Fibroblast of skin of left quadriceps (primary cell): Measurements from ENCODE around the gene DPP6.
"Not testable (repeated sequence)": the region's sequence is repeated elsewhere in the genome, so short reads cannot be mapped to it uniquely, and the experiment has no call there.

Experiments
- DNase-seq, 2 experiments: peaks; one replicate each; pipeline ENCODE4 v3.0.0-alpha.2; 2013; ENCODE audit warnings: low read depth in 2 of 2

Gene DPP6

GRCh38 chr7:154656618-154657017 lies 604.4 kb downstream of the DPP6 start:
- no peak for DNase-seq

GRCh38 chr7:154666768-154667167 lies 614.6 kb downstream of the DPP6 start:
- DNase-seq = no peak

DNA sequence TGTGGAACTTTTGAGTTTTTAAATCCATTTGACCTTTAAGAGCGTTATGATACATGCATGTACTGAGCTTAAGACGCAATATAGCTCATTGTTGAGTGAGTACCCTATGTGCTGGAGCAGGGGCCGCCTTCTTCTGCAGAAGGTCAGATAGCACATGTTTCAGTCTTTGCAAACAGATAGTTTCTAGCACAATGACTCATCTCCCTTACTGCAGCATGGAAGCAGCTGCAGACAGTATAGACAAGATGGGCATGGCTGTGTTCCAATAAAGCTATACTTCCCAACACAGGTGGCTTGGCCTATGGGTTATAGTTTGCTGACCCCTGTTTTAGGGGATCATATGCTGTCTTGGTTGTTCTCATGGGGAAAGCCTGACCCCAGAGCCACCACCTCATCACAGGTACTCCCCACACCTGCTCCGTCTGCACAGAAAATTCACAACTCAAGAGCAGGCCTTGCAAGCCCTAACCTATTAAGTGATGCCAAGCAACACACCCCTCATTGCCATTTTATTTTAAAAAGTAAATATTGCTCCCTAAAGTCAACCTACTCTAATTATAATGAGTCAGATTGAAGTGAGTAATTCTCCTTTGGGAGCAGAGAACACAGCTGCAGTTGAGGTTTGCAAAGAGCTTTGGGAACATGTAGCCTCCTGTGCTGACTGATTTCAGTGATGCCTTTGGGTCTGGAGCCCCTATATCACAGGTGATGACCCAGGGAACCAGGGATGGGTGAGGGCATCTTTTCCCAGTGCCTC lies 620.6 kb downstream of the DPP6 start:
- DNase-seq = no peak

GRCh38 chr7:154674191-154674590 lies 622.0 kb downstream of the DPP6 start:
- no peak for DNase-seq

DNA sequence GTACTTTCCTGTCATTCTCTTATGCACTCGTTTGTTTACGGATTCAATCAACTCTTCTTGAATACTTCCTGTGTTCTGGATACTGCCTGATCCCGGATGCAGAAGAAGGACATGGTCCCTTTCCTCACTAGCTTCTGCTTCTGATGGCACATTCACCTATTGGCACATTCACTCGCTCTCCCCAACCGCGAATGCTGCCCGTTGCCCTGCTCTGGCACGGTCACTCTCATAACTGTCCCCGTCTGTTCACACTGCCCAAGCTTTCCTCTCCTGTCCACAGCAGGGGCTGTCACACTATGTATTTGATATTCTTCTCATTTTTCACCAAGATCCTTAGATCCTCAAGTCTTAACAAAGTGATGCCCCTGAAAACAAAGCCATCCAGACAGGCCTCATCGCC lies 623.4 kb downstream of the DPP6 start:
- DNase-seq = no peak

GRCh38 chr7:154676033-154676421 lies 623.8 kb downstream of the DPP6 start:
- DNase-seq = not testable (repeated sequence)

- DNase-seq = no peak
Measured at GRCh38 chr7:154676422-154677073, 624.4 kb downstream of the DPP6 start.

GRCh38 chr7:154677454-154677853 lies 625.3 kb downstream of the DPP6 start:
- no peak for DNase-seq

- DNase-seq = not testable (repeated sequence)
Measured at GRCh38 chr7:154678001-154678550, 625.9 kb downstream of the DPP6 start.

GRCh38 chr7:154679379-154680053 lies 627.3 kb downstream of the DPP6 start:
- DNase-seq = no peak

DNA sequence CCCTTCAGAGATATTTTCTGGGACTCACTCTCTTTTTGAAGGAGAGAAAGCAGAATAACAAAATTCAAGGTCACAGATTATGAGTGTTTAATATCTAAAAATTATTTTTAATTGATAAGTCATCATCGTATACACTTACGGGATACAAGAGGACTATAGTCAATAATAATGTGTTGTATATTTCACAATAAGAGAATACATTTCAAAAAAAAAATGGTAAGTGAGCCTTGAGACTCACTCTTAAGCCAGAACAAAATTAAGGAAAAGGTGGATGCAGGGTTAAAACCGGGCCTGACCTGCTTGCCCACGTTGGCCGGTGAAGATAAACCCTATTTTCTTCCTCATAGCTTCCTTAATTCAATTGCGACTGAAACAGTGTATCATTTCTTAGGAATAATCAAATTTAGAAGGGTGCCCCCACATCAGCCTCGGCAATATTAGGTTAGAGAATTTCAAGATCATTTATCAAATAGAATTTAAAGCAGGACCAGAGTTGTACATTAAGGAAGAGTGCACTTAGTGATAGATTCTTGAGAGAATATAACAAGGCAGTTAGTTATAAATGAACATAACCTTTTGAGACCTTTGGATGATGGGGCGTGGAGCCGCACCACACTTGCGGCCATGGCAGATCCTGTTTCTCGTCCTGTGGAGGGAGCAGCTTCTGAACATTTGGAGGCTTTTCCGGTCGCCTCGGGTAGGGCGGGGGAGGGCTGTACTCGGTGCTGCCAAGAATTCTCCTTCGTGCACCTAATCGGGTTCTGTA lies 628.9 kb downstream of the DPP6 start:
- no peak for DNase-seq

- no peak for DNase-seq
Measured at GRCh38 chr7:154682003-154682402, 629.8 kb downstream of the DPP6 start.

DNA sequence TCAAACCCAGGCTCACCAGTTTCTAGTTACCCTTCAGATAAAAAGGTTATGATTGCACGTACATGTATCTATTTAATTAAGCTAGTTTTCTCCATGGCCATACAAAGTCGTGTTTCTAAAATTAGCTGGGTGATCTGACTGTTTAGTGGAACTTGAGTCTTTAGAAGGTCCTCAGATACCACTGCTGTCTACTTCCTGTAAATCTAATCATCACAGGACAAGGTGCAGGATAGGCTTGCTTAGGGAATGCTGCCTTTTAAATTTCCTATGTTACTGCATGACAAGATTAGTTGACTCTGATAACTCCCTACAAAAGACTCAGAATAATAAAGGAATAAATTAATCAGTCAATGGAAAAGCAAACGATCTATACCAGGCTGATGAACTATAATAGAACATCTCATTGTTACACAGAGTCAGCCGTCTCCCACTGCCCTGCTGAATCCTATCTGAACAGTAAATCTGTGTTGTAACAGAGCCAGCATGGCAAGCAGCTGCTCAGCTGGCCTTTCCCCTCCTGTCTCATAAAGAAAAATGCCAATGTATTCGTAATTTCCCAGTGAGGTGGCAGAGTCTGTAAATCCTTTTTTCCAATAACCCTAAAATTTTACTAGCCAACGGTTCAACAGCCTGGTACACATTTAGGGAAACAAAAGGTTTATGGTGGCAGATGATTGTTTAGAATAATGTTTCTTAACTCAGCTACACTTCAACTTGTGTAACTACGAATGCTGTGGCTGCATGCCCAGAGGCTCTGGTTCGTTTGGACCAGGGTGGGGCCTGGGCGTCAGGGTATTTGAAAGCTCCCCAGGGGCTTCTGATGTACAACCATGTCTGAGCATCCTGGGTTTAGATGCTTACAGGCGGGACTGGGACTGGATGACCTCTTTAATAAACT lies 632.7 kb downstream of the DPP6 start:
- DNase-seq = no peak

DNA sequence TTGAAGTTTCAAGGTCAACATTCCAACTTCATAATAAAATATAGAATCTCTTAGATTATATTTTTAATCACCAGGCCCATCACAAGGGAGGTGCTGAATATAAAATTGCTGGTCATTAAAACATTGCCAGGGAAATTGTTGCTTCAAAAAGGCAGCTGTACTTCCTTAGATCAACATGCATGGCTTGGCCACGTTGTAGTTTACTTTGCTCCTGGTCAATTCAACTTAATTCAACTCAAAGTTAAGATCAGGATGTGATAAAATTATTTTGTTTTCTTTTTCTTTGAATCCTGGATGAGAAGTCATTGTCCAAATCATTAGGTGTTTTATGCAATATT lies 633.3 kb downstream of the DPP6 start:
- no peak for DNase-seq

DNA sequence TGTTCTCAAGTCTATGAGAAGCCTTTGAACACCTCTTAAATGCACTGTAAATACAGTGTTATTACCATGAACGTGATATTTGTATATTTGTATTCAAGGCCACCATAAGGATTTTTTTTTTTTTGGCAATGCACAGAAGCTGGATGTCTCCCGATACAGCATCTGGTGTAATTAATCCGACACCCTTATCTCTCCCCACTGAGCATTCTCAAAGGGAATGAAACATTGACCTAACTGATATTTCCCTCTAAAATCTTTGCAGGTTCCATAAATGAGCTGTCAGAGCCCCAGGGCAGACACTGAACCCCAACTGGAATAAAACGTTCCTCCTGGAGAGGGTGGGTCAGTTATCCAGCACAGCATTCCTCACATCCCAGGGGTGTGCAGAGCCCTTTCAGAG lies 634.1 kb downstream of the DPP6 start:
- no peak for DNase-seq

- DNase-seq = no peak
Measured at GRCh38 chr7:154688952-154689351, 636.8 kb downstream of the DPP6 start.

GRCh38 chr7:154690411-154690810 lies 638.2 kb downstream of the DPP6 start:
- no peak for DNase-seq

DNA sequence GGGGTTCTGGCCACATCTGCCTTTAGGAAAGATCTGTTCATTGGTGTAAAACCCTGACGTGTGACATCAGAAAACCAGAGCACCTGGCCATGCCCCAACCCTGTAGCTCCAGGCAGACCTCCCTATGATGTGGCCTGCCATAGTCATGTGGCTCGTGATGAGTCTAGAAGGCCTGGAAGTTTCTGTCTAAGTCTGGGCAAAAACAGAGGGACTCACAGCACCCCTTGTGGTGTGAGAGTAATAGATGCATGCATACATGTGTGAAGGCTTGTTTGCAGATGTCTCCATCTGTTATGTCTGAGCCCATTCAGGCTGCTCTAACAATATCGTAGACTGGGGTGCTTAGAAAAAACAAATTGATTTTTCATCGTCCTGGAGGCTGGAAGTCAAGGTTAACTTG lies 641.5 kb downstream of the DPP6 start:
- DNase-seq = no peak

DNA sequence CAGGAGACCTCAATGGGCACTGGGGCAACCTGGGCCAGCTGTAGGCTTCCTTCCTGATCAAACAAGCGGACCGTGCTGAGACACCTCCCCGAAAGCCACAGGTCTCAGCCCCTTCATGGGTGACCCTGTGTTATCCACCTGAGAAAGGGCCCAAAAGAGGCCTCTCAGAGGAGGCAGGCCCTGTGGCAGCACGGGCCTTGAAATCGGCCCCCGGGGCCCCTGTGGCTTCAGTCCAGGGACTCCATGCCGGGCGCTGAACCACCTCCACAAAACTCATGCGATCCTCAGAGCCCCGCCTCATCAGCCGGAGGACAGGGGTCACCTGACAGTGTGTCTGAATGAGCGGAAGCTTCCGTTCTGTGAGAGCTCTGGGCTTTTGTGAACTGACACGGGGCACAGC lies 643.6 kb downstream of the DPP6 start:
- no peak for DNase-seq

DNA sequence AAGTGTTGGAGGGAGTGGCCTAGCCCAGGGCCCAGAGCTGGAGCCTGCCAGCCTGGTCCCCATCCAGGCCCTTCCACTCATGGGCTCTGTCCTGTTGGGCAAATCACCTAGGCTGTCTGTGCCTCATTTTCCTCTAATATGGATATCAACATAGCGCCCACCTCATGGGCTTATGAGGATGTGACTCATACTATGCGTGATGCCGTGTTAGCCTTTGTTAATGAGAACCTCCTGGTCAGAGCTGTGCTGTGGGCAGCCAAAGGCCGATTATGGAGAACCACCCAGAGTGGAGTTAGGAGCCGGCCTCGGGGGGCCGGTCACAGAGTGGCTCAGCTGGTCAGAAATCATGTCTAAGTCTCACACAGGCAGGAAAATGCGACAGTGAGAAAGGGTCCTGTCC lies 644.4 kb downstream of the DPP6 start:
- no peak for DNase-seq

DNA sequence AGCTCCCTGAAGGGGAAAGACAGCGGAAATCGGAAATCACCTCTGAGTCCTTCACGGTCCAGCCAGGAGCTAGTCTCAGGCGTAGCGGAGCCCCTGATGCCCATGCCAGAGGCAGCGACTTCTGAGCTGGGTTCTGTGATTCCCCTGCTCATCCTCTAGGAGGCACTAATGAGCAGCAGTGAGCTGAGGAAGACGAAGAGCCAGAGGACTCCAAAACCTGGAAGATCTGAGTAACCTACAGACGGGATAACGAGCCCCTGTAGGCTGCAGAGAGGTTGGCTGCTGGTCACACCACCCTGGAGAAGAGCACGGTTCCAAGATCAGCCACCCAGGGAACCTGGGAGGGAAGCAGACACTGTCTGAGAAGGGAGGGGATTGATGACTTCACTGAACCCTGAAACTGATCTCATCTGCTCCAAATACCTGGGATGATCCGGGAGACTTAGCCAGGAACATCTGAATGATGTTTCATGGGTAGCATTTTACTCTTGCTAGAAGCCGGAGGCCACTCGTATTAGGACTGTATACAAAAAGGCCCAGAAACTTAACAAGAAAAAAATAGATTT lies 646.6 kb downstream of the DPP6 start:
- no peak for DNase-seq
